ENCODE data around the gene AUNIP. TPM values are rescaled to one million over a fixed set of nuclear protein-coding genes. Genes with fewer than 3 reads are reported as not detected.

AUNIP gene
- total RNA-seq, 1 experiment from 2014 or later: 12.1 TPM

DNA sequence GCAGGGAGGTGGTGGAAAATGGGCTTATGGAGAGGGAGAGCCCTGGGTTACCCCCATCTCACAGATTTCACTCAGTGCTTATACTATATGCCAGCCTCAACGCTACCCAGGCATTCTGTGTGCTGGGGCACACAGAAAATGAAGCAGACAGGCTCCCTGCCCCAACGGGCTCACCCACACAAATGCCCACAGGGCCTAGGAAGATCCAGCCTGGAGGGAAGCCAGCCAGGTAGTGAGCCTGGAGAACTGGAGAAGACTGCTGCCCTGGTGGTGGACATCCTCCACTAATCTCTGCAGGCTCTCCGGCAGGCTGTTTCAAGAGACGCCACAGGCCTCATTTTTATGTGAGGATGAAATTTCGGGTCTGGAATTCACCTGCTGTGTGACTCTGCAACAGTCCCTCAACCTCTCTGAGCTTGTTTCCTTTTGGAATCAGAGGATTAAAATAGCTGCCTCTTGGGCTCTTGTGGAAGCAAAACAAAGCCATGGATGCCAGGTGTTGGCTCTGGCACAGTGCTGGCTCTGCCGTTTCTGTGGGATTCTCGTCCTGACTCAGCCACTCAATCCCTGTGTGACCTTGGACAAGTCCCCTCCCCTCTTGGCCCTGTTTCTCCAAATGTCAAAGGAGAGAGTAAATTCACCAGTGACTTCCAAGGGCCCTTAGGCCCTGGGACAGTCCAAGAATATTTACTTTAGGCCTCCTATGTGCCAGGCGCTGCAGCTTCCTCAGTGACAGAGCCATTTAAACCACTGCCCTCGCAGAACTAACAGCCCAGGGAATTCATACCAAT lies 12.6 kb upstream of the AUNIP start:
- H3K4me3 ChIP-seq (replicated peaks in 1 of 2; ENCODE audit: low read depth in 1 of 2, low read length in 2 of 2): no peak overlapping the region
- peak overlapping the region; percentile 16; the same call in 1 of the 2 replicates for H3K4me2 ChIP-seq (ENCODE audit: low read length)
- H3K9me2 ChIP-seq (ENCODE audit: insufficient read depth): no peaks in the 10 kb centered on the region
- H2AFZ ChIP-seq (ENCODE audit: low read depth, low read length, poor library complexity, severe bottlenecking): no peak overlapping the region
- ChIA-PET RAD21 (ENCODE audit: low non-redundant PET in 1 of 2, low total read pairs in 2 of 2, uncharacterized antibody in 2 of 2, unreplicated experiment in 2 of 2) (no interaction called here), POLR2A (no interaction called here), CTCF (no interaction called here)
- peaks cover 10% of the 10 kb centered on the region; the same call in 1 of the 2 replicates for H3K79me2 ChIP-seq (ENCODE audit: insufficient read depth, low read length)
- intact Hi-C loops (cut with micrococcal nuclease): no loop called here
- no peaks in the 10 kb centered on the region for H3K27me3 ChIP-seq (ENCODE audit: insufficient read depth, low read length)
- H3K27ac ChIP-seq (ENCODE audit: low read depth, low read length): no peak overlapping the region
- no peak for TF ChIP-seq EZH2phosphoT487 (IDR thresholded peaks at IDR 0.05; ENCODE audit: borderline replicate concordance)
- TF ChIP-seq, protein P1, sequence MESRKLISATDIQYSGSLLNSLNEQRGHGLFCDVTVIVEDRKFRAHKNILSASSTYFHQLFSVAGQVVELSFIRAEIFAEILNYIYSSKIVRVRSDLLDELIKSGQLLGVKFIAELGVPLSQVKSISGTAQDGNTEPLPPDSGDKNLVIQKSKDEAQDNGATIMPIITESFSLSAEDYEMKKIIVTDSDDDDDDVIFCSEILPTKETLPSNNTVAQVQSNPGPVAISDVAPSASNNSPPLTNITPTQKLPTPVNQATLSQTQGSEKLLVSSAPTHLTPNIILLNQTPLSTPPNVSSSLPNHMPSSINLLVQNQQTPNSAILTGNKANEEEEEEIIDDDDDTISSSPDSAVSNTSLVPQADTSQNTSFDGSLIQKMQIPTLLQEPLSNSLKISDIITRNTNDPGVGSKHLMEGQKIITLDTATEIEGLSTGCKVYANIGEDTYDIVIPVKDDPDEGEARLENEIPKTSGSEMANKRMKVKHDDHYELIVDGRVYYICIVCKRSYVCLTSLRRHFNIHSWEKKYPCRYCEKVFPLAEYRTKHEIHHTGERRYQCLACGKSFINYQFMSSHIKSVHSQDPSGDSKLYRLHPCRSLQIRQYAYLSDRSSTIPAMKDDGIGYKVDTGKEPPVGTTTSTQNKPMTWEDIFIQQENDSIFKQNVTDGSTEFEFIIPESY (IDR thresholded peaks at IDR 0.05; ENCODE audit: extremely low read depth, insufficient replicate concordance, low read length): no peak
- TF ChIP-seq YY1 (IDR thresholded peaks at IDR 0.05; ENCODE audit: extremely low read depth, insufficient replicate concordance, low read depth, low read length): no peak
- no peak for TF ChIP-seq JUND (IDR thresholded peaks at IDR 0.05)
- no peak for TF ChIP-seq ELF1 (IDR thresholded peaks at IDR 0.05; ENCODE audit: borderline replicate concordance, low read depth)
- no peak for TF ChIP-seq FOSL1 (IDR thresholded peaks at IDR 0.05; ENCODE audit: low read depth)
- no peak for TF ChIP-seq CTCF (IDR thresholded peaks at IDR 0.05 in 2 of 3, conservative IDR thresholded peaks at IDR 0.05 in 1 of 3; ENCODE audit: borderline replicate concordance in 1 of 3, insufficient read depth in 1 of 3, low read depth in 2 of 3, low read length in 2 of 3)
- no peak for TF ChIP-seq EGR1 (IDR thresholded peaks at IDR 0.05; ENCODE audit: low read depth)
- TF ChIP-seq SP1 (IDR thresholded peaks at IDR 0.05; ENCODE audit: low read depth): no peak
- no peak for TF ChIP-seq POLR2A (IDR thresholded peaks at IDR 0.05; ENCODE audit: borderline replicate concordance, extremely low read depth, insufficient read depth, insufficient read length)
- TF ChIP-seq CEBPB (IDR thresholded peaks at IDR 0.05; ENCODE audit: low read depth): no peak
- no peak for TF ChIP-seq ZNF274 (IDR thresholded peaks at IDR 0.05; ENCODE audit: low read depth, low read length)
- no peak for TF ChIP-seq SIN3A (IDR thresholded peaks at IDR 0.05; ENCODE audit: low read depth)
- TF ChIP-seq SRF (IDR thresholded peaks at IDR 0.05; ENCODE audit: low read depth): no peak
- peaks cover 35 to 68% of the 10 kb centered on the region in 2 experiments for H3K4me1 ChIP-seq (ENCODE audit: control insufficient read depth in 1 of 2, insufficient read depth in 2 of 2, low read length in 2 of 2)
- BruUV-seq (replicated peaks): no TSS peak
- no peaks in the 10 kb centered on the region for H3K9me3 ChIP-seq (ENCODE audit: control insufficient read depth in 1 of 2, insufficient read depth in 1 of 2, low read depth in 1 of 2, low read length in 2 of 2)
- DNase-seq (ENCODE audit: low read depth, low spot score) (no peak), ATAC-seq (no peak)
- no peak overlapping the region for H3K9ac ChIP-seq (ENCODE audit: low read length)
- no peaks in the 10 kb centered on the region for H3K36me3 ChIP-seq (ENCODE audit: control insufficient read depth in 1 of 2, insufficient read depth in 2 of 2, low read length in 2 of 2)
- H4K20me1 ChIP-seq (ENCODE audit: insufficient read depth): no peaks in the 10 kb centered on the region

Data from HCT116 (cell line).